Measurements from ENCODE around the gene PNPLA6.

The PNPLA6 gene

DNA sequence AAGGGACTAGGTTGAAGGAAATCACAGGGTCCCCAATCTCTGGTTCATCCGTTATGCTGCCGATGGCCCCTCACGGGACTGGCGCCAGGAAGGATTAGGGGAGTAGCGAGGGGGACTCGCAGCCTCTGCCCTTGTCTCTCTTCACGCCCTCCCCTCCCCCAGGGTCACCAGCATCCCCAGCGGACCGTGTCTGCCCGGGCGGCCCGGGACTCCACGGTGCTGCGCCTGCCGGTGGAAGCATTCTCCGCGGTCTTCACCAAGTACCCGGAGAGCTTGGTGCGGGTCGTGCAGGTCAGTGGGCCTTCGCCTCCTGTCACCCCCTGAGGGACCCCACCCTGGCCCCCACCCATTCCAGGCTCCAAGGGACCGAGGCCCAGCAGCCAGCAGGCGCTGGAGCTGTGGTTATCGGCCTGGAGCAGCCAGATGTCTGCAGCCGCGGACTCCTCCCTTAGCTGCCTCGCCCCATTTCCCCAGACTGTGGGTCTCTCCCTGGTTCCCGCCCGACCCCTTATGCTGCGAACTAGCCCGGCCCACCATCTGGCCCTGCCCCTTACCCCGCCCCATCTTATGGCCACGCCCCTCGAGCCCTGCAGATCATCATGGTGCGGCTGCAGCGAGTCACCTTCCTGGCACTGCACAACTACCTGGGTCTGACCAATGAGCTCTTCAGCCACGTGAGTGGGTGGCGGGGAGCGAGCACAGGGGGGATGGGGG lies 5.4 kb downstream of the PNPLA6 start:
- TF ChIP-seq, protein P1, sequence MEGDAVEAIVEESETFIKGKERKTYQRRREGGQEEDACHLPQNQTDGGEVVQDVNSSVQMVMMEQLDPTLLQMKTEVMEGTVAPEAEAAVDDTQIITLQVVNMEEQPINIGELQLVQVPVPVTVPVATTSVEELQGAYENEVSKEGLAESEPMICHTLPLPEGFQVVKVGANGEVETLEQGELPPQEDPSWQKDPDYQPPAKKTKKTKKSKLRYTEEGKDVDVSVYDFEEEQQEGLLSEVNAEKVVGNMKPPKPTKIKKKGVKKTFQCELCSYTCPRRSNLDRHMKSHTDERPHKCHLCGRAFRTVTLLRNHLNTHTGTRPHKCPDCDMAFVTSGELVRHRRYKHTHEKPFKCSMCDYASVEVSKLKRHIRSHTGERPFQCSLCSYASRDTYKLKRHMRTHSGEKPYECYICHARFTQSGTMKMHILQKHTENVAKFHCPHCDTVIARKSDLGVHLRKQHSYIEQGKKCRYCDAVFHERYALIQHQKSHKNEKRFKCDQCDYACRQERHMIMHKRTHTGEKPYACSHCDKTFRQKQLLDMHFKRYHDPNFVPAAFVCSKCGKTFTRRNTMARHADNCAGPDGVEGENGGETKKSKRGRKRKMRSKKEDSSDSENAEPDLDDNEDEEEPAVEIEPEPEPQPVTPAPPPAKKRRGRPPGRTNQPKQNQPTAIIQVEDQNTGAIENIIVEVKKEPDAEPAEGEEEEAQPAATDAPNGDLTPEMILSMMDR (IDR thresholded peaks at IDR 0.05), result no peak

DNA sequence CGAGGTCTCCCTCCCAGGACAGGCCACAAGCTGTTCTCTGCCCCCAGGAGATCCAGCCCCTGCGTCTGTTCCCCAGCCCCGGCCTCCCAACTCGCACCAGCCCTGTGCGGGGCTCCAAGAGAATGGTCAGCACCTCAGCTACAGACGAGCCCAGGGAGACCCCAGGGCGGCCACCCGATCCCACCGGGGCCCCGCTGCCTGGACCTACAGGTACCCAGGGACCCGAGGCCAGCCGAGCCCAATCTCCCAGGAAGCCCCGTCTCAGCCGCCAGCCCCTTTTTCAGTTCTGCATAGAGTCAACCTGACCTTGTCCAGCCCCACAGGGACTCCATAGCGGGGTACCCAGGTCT lies 5.9 kb downstream of the PNPLA6 start:
- TF ChIP-seq, protein P1 (IDR thresholded peaks at IDR 0.05), result no peak

DNA sequence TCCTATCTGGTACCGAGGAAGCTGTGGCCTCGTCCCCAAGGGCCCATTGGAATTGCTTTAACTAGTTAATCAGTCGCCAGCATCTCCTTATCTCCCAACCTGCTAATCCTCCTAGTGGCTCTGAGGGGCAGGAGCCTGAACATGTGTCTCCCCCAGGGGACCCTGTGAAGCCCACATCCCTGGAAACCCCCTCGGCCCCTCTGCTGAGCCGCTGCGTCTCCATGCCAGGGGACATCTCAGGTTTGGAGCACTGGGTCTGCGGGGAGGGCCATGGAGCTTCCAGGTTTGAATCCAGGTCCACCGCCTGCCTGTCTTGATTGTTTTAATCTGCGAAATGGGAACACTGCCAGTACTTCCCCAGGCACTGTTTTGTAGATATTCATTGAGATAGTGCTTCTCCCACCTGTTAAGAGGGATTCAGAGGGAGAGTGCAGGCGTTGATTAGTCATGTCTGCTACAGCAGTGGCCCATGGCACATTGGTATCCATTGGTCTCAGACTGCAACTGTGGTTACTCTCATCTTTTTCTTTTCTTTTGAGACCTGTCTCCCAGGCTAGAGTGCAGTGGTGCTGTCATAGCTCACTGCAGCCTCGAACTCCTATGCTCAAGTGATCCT lies 6.4 kb downstream of the PNPLA6 start:
- TF ChIP-seq, protein P1 (IDR thresholded peaks at IDR 0.05), result no peak

DNA sequence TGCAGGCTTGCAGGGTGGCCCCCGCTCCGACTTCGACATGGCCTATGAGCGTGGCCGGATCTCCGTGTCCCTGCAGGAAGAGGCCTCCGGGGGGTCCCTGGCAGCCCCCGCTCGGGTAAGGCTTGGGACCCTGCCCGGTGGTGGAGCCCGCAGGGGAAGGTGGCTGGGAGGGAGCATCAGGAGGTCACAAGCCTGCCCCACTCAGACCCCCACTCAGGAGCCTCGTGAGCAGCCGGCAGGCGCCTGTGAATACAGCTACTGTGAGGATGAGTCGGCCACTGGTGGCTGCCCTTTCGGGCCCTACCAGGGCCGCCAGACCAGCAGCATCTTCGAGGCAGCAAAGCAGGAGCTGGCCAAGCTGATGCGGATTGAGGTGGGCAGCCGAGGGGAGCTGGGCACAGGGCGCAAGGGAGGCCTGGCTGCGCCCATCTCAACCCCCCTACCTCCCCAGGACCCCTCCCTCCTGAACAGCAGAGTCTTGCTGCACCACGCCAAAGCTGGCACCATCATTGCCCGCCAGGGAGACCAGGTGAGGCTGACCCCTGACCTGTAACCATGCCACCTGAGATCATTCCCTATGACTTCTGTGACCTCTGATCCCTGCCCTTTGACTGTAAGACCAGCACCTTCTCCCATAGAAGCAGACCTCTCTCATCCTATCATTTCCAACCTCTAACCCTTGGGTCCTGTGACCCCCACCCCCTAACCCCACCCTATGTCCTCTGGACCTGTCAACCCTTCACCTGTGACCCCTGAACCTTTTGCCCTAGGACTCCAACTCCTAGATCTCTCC lies 7.2 kb downstream of the PNPLA6 start:
- TF ChIP-seq, protein P1 (IDR thresholded peaks at IDR 0.05), result no peak

DNA sequence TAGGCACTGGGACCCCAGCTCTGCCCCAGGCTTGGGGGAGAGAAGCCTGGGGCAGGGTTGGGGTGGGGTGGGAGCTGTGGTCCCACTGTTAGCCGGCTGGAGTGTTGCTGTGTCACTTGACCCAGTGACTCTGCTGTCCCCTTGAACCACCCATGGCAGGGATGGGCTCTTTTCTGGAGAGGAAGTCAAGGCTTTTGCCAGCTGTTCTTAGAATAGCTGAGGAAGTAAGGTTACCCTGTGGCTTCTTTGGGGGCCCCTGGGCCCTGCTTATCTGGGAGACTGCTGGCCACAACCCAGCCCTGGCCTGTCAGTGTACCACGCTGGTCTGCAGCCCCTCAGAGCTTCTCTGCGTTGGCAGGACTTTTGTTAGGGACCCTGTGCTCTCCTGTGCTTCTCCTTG lies 9.1 kb downstream of the PNPLA6 start:
- TF ChIP-seq, protein P1 (IDR thresholded peaks at IDR 0.05), result no peak

DNA sequence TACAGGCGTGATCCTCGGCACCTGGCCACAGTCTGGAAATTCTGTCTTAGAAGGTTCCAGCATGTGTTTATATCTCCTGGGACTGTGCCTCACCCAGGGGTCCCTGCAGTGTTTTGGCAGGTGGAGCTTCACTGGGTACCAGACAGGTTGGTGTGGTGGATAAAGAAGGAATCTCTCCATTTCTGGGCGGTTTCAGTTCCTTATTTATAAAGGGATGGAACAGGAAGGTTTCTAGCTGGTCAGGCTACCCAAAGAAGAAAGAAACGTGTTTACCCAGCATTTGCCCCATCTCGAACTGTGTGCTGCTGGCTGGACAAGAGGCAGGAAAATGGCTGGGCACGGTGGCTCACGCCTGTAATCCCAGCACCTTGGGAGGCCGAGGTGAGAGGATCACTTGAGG lies 9.8 kb downstream of the PNPLA6 start:
- TF ChIP-seq, protein P1 (IDR thresholded peaks at IDR 0.05), result no peak

DNA sequence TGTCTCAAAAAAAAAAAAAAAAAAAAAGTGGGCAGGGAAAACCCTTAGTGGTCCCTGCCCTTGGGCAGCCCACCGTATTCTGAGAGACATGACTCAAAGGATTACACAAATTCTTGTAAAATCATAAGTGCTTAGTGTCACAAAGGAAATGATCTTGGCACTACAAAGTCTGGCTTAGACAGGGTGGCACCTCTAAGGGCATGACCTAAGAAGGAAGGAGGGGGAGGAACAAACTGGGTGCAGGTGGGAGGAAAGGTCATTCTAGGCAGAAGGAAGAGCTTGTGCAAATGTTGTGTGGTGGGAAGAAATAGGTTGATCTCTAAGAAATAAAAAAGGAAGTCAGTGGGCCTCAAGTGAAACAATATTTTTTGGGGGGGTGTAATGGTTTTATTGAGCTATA lies 10.4 kb downstream of the PNPLA6 start:
- TF ChIP-seq, protein P1 (IDR thresholded peaks at IDR 0.05), result no peak

All from LNCAP (cell line).